Temporal lobe (tissue), 2 donors: ENCODE results near the gene OR14I1. TPM values are rescaled to one million over a fixed set of nuclear protein-coding genes. Genes with fewer than 3 reads are reported as not detected.

Experiments used
- small RNA-seq: library from RNA; depleted of rRNA; stranded (forward); fragments of <200 nt; gene quantifications from one replicate; pipeline ENCODE3, GENCODE V24; 2014; ENCODE audit warnings: low replicate concordance
- total RNA-seq: library from RNA; depleted of rRNA; stranded (reverse); fragments of >200 nt; gene quantifications from one replicate; pipeline ENCODE4 v1.2.3, GENCODE V29; 2014

OR14I1 gene
- total RNA-seq, 1 donor from 2014 or later: not detected

Small RNAs within 50 kb of the gene (small RNA-seq; reads per million reads assigned to genes)
- gene AHCYP8: not detected

Other genes with a start within 250 kb of the OR14I1 start
- not detected for gene OR2T3, start 229.4 kb downstream of the OR14I1 start, total RNA-seq
- not detected for gene OR2T5, start 214.2 kb downstream of the OR14I1 start, total RNA-seq
- gene OR2G6, start 194.7 kb downstream of the OR14I1 start, total RNA-seq: not detected
- not detected for gene OR2T29, start 140.0 kb downstream of the OR14I1 start, total RNA-seq
- not detected for gene OR2T34, start 128.0 kb downstream of the OR14I1 start, total RNA-seq
- not detected for gene OR2T10, start 105.1 kb downstream of the OR14I1 start, total RNA-seq
- not detected for gene OR2T11, start 67.7 kb downstream of the OR14I1 start, total RNA-seq
- gene OR2T35, start 57.5 kb downstream of the OR14I1 start, total RNA-seq: not detected
- not detected for gene OR2T27, start 47.2 kb downstream of the OR14I1 start, total RNA-seq
- gene LYPD8, start 53.0 kb upstream of the OR14I1 start, total RNA-seq: not detected
- 21.9 TPM for gene SH3BP5L, start 123.1 kb upstream of the OR14I1 start, total RNA-seq
- gene ZNF672, start 135.5 kb upstream of the OR14I1 start, total RNA-seq: 11.1 TPM
- gene ZNF692, start 156.3 kb upstream of the OR14I1 start, total RNA-seq: 18.9 TPM
- 10.1 TPM for gene PGBD2, start 203.5 kb upstream of the OR14I1 start, total RNA-seq